AG04449 (cell line): ENCODE measurements around the gene MAP2K7.

Experiments
- CTCF ChIA-PET: fragments of 350-600 bp; formaldehyde crosslinking; extraction: SDS; loops from one replicate; lab custom pipeline; 2021; ENCODE audit warnings: antibody characterized with exemption; lab: Yijun Ruan, JAX
- POLR2A ChIA-PET: fragments of 400-600, 350-600 bp; formaldehyde crosslinking; extraction: SDS; loops from one replicate; lab custom pipeline; 2020; ENCODE audit warnings: antibody characterized with exemption, inconsistent platforms; lab: Yijun Ruan, JAX
- DNase-seq: peaks from one replicate; pipeline ENCODE4 v3.0.0-alpha.2; 2010; ENCODE audit warnings: low read depth, low spot score
- H3K4me3 ChIP-seq: 2 replicates; pipeline ENCODE4 v1.5.1; 2011; ENCODE audit warnings: low read depth, mild to moderate bottlenecking, control low read depth, low read length
- TF ChIP-seq, protein P1 (sequence below): IDR thresholded peaks from one replicate; pipeline ENCODE4 v1.5.1; 2011; ENCODE audit warnings: mild to moderate bottlenecking, moderate library complexity, low read length, control low read depth, inconsistent platforms; ENCODE audit not compliant: insufficient read depth; ENCODE audit errors: missing control alignments

The MAP2K7 gene

DNA sequence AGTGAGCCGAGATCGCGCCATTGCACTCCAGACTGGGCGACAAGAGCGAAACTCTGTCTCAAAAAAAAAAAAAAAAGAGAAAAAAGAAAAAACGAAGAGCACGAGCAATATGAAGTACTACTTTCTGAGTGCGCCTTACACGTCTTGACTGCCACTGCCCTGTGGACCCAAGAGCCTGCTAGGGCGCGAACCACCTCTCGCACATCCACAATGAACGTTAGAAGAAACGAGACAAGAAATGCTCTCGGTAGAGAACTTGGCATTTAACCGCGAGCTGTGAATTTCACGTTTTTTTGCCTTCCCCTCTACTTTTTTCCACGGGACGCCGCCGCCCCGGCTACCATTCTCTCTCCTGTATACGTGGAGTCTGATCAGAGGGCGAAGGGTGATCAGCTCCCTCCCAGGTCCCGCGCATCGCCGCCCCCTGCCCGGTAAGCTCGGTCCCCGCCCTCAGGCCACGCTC lies 39.3 kb downstream of the MAP2K7 start:
- ChIA-PET CTCF (interaction anchor here (0.6 to 6.0 kb wide), 24 partner anchors 8 to 319 kb away, joined by 3 to 160 read pairs (median 10); partner anchors contain the start of genes CTXN1, ELAVL1, MAP2K7 and SNAPC2), POLR2A (interaction anchor here (0.7 to 2.2 kb wide), 8 partner anchors 9 to 73 kb away, joined by 3 to 10 read pairs (median 5); partner anchors contain the start of genes ELAVL1 and SNAPC2)
- TF ChIP-seq, protein P1, sequence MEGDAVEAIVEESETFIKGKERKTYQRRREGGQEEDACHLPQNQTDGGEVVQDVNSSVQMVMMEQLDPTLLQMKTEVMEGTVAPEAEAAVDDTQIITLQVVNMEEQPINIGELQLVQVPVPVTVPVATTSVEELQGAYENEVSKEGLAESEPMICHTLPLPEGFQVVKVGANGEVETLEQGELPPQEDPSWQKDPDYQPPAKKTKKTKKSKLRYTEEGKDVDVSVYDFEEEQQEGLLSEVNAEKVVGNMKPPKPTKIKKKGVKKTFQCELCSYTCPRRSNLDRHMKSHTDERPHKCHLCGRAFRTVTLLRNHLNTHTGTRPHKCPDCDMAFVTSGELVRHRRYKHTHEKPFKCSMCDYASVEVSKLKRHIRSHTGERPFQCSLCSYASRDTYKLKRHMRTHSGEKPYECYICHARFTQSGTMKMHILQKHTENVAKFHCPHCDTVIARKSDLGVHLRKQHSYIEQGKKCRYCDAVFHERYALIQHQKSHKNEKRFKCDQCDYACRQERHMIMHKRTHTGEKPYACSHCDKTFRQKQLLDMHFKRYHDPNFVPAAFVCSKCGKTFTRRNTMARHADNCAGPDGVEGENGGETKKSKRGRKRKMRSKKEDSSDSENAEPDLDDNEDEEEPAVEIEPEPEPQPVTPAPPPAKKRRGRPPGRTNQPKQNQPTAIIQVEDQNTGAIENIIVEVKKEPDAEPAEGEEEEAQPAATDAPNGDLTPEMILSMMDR = no peak
- peak overlapping the region; percentile 97 for H3K4me3 ChIP-seq
- DNase-seq = no peak

DNA sequence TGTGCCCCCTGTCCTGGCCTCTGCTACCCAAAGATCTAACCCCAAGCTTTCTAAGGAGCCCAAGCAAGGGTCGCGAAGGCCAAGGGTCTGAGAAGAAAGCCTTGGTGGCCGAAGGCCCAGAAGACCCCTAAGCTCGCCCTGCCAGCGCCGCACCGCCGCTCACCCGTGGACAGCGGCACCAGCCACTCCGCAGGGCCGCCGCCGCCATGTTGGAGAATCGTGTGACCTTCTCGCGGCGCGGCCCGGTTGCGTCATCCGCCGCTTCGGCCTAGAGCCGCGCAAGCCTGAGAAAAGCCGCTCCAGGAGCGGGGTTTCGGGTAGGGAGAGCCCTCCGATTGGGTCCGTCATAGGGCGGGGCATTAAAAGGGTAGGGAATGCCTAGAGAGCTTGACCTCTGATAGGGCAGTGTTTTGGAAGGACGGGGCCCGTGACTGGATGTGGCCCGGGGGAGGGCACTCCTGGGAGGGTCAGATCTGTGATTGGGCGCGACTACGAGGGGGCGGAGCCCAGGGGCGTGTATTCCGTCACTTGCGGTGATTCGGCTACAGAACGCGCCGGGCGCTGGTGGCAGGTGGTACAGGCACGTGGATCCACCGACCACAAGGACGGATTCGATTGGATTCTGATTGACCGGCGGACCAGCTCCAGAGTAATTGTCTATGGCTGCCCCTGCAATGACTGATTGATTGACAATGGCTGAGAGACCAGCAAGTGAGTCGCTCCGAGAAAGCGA lies 39.9 kb downstream of the MAP2K7 start, which contains the start of gene TIMM44:
Gene TIMM44 (minus strand): TSS at position 223 of the 733 bp plus-strand sequence. CDS start 15 bp downstream, at position 208.
- peak within 1 kb of the TSS; percentile 97 for H3K4me3 ChIP-seq
- ChIA-PET POLR2A (interaction anchor here (0.6 to 2.2 kb wide), 11 partner anchors 9 to 74 kb away, joined by 3 to 10 read pairs (median 4); partner anchors contain the start of genes ELAVL1 and SNAPC2), CTCF (interaction anchor here (0.6 to 6.0 kb wide), 39 partner anchors 8 to 358 kb away, joined by 3 to 160 read pairs (median 7); partner anchors contain the start of genes CTXN1, ELAVL1, MAP2K7 and SNAPC2)
- TF ChIP-seq, protein P1 = no peak
- peak; percentile 95 for DNase-seq

DNA sequence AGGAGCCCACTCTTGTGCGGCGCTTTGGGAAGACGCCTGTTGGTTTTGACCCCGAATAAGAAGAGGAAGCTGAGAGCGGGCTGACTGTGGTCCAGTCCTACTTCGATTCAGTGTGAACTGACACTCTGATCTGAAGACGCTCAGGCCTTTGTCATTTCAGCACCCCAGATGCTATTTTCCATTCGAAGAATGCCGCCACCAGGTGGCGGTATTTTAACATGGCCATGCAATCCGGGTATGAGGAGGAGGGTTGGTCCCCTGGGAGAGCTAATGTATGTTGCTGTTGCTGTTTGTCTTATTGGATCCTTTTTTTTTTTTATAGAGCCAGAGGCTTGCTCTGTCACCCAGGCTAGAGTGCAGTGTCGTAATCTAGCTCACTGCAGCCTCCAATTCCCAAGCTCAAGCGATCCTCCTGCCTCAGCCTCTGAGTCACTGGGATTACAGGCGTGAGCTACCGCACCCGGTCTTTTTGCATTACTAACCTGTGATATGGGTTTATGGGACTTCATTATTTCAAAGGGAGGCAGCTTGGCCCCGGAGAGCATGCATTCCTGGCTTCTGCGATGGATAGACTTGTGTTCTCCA lies 40.6 kb downstream of the MAP2K7 start:
- POLR2A ChIA-PET = interaction anchor here (0.6 to 2.2 kb wide), 9 partner anchors 8 to 61 kb away, joined by 3 to 10 read pairs (median 4); partner anchors contain the start of genes ELAVL1 and SNAPC2
- DNase-seq = peak; percentile 65
- H3K4me3 ChIP-seq = peak overlapping the region; percentile 60
- TF ChIP-seq, protein P1 = peak; percentile 70
- CTCF ChIA-PET = interaction anchor here (0.7 to 6.0 kb wide), 40 partner anchors 9 to 397 kb away, joined by 3 to 160 read pairs (median 7); partner anchors contain the start of genes CTXN1, ELAVL1, MAP2K7 and SNAPC2

GRCh38 chr19:7947939-7948338 lies 44.3 kb downstream of the MAP2K7 start:
- TF ChIP-seq, protein P1 = no peak
- H3K4me3 ChIP-seq = no peak overlapping the region
- no peak for DNase-seq
- CTCF ChIA-PET = interaction anchor here (0.9 to 1.6 kb wide), 3 partner anchors 19 to 54 kb away, joined by 3 to 7 read pairs (median 3); no protein-coding TSS in a partner anchor
- POLR2A ChIA-PET = no interaction called here

- ChIA-PET POLR2A (interaction anchor here (0.8 kb wide), 1 partner anchor 9 kb away, joined by 4 read pairs; no protein-coding TSS in a partner anchor), CTCF (interaction anchor here (1.1 to 5.7 kb wide), 3 partner anchors 9 to 49 kb away, joined by 4 to 55 read pairs (median 34); partner anchors contain the start of gene TIMM44)
- no peak for DNase-seq
- no peak overlapping the region for H3K4me3 ChIP-seq
- TF ChIP-seq, protein P1 = no peak
Observed at GRCh38 chr19:7953060-7953459, 49.4 kb downstream of the MAP2K7 start.
